D721Med (cell line): Measurements from ENCODE around the gene EDDM13.

ENCODE experiments used
- DNase-seq: peaks from one replicate; pipeline ENCODE4 v3.0.0; 2011; ENCODE audit warnings: low spot score; ENCODE audit not compliant: insufficient read length
- FAIRE-seq: peaks from 2 replicates; lab custom pipeline; 2011; peaks lifted over from hg19 to GRCh38; lab: Jason Lieb, UNC
- TF ChIP-seq, protein P1 (sequence below): IDR thresholded peaks from 2 replicates; pipeline ENCODE4 v1.5.1; 2012; ENCODE audit warnings: mild to moderate bottlenecking, control low read depth; ENCODE audit not compliant: insufficient read depth; ENCODE audit errors: missing control alignments

The EDDM13 gene

GRCh38 chr19:56314381-56315076 lies 42.0 kb downstream of the EDDM13 start, which contains the start of gene ZSCAN5A:
ZSCAN5A (minus strand) TSS chr19:56314839; CDS start chr19:56225046, 89,793 bp downstream.
- FAIRE-seq (no peak), DNase-seq (peak; percentile 69)
- TF ChIP-seq, protein P1, sequence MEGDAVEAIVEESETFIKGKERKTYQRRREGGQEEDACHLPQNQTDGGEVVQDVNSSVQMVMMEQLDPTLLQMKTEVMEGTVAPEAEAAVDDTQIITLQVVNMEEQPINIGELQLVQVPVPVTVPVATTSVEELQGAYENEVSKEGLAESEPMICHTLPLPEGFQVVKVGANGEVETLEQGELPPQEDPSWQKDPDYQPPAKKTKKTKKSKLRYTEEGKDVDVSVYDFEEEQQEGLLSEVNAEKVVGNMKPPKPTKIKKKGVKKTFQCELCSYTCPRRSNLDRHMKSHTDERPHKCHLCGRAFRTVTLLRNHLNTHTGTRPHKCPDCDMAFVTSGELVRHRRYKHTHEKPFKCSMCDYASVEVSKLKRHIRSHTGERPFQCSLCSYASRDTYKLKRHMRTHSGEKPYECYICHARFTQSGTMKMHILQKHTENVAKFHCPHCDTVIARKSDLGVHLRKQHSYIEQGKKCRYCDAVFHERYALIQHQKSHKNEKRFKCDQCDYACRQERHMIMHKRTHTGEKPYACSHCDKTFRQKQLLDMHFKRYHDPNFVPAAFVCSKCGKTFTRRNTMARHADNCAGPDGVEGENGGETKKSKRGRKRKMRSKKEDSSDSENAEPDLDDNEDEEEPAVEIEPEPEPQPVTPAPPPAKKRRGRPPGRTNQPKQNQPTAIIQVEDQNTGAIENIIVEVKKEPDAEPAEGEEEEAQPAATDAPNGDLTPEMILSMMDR: no peak

DNA sequence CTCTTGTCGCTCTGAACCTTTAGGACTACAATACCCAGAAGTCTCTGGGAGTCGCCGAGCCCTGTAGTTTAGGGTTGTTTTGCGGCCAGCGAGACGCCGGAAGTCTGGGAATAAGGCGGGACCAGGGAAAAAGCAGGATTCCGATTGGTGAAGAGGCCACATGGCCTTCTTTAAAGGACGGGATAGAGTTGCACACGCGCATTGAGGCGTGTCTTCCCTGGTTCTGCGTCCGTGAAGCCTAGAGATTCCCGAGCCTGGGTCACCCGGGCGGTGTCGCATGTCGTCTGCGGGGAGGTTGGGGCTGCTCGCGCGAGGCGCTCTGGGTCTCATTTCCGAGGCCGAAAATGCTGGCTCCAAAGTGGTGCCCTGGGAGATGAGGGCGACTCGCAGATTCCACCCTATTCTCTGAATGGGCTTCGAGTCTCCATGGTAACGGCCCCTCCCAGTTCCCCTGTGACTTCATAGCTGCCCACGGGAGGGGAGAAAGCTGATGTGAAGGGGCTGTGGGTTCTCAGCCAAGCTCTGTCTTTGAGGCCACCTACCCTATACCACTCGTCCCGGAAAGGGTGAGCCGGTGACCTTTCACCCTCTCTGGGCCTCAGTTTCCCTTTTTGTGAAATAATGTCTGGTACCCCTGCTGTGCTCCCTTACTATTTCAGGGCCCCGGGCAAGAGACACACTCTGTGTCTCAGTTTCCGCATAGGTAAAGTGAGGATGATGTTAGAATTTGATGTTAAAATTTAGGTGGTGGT lies 42.7 kb downstream of the EDDM13 start:
- TF ChIP-seq, protein P1: no peak
- no peak for FAIRE-seq
- DNase-seq: peak; percentile 82

DNA sequence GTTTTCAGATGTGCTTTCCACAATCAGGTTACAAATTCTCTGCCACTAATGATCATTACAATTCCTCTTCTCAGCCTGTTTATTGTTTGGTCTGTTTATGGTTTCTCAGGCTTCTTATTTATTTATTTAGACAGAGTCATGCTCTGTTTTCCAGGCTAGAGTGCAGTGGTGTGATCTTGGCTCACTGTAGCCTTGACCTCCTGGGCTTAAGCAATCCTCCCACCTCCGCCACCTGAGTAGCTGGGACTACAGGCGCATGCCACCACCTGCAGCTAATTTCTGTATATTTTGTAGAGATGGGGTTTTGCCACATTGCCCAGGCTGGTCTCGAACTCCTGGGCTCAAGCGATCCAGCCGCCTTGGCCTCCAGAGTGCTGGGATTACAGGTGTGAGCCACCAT lies 44.2 kb downstream of the EDDM13 start:
- FAIRE-seq: no peak
- DNase-seq: no peak
- TF ChIP-seq, protein P1: no peak

- FAIRE-seq (no peak), DNase-seq (no peak)
- TF ChIP-seq, protein P1: no peak
Measured at GRCh38 chr19:56317749-56318148, 45.2 kb downstream of the EDDM13 start.

GRCh38 chr19:56319991-56320390 lies 47.4 kb downstream of the EDDM13 start:
- DNase-seq: no peak
- FAIRE-seq: no peak
- TF ChIP-seq, protein P1: no peak

DNA sequence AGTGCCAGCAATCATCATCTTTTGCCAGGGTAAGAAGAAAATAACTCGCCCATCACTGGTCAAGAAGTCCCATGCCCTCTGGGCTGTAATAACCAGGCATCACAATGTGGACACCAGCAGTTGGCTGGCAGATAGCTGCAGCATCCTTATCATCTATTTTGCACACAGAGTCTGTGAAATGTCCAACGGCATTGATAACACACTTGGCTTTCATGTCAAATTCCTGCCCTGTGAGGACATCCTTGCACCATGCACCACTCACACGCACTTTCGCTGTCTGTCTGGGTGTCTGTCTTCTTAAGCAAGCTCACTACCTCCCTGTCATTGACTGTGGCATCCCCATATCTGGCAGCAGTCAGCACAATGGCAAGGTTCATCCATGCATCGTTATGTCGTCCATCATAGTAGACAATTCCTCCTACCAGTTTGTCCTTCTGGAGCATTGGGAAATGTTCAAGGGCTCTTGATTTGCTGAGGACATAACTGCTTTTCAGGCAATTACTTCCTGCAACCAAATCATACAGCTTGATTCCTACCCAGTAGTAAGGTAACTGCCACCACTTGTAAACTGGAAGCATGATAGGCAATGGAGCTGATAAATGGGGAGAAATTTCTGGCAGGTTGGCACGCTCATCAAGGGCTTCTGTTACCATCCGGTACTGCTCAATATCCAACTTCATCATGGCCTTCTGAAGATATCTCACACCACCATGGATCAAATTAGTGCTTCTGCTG lies 48.9 kb downstream of the EDDM13 start:
- FAIRE-seq: no peak
- DNase-seq: no peak
- TF ChIP-seq, protein P1: no peak
